ENCODE data around the gene OLFML3. TPM values are rescaled to one million over a fixed set of nuclear protein-coding genes. Genes with fewer than 3 reads are reported as not detected.

OLFML3 gene
- total and polyA plus RNA-seq, 2 of the 8 experiments (the other 6 are each of a cell fraction or from before 2014, with no cell fraction given), result 56.0 to 72.3 TPM

DNA sequence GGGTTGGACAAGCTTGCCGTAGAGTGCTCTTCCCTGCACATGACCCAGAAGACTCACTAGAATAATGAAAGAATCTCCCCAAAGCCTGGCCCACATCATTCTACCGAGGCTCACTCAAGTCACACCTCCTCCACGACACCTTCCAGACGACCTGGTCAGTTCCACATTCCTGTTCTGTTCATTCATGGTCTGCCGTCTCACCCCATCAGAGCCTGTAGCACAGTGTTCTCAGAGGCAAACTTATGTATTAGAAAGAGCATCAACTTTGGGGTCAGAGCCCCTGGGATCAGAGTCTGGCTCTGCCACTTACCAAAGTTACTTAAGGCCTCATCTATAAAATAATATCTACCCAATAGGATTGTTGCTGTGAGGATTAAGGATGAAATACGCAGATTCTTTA lies 7.5 kb downstream of the OLFML3 start:
- CTCF ChIA-PET (ENCODE audit: partially characterized antibody), result interaction anchor here (1.0 kb wide), 1 partner anchor 12 kb away, joined by 3 read pairs; no protein-coding TSS in a partner anchor
- Histone ChIP-seq H3K23ac (ENCODE audit: insufficient read length) (no peak overlapping the region), H2AFZ (ENCODE audit: low read length) (no peak overlapping the region), H3K27ac (ENCODE audit: low read depth, low read length) (no peak overlapping the region), H3K23me2 (ENCODE audit: low read depth, low read length) (peaks cover 2% of the 10 kb centered on the region; the same call in 1 of the 2 replicates), H3K14ac (ENCODE audit: insufficient read length) (no peak overlapping the region), H3K79me2 (ENCODE audit: control insufficient read depth in 1 of 2, insufficient read depth in 2 of 2, low read length in 2 of 2) (no peaks in the 10 kb centered on the region), H2BK12ac (ENCODE audit: low read depth, low read length) (no peak overlapping the region), H4K91ac (replicated peaks; ENCODE audit: insufficient read length, low read length) (no peak overlapping the region), H3K4me3 (ENCODE audit: extremely low read depth in 1 of 4, insufficient read depth in 2 of 4, low read depth in 3 of 4, low read length in 4 of 4) (no peak overlapping the region), H4K20me1 (replicated peaks in 1 of 2; ENCODE audit: control insufficient read depth in 1 of 2, insufficient read depth in 2 of 2, low read length in 2 of 2) (no peaks in the 10 kb centered on the region), H3K4me1 (replicated peaks in 1 of 4; ENCODE audit: control insufficient read depth in 3 of 4, insufficient read depth in 4 of 4, low read length in 3 of 4) (peaks cover 0 to 19% (median 9%) of the 10 kb centered on the region in 4 experiments; a peak in 6 of 7 replicates), H2BK5ac (ENCODE audit: low read depth, low read length) (no peak overlapping the region), H3K18ac (ENCODE audit: extremely low read depth, low read length) (no peak overlapping the region), H4K5ac (ENCODE audit: insufficient read length, low read depth, low read length) (no peak overlapping the region), H4K8ac (ENCODE audit: extremely low read depth, insufficient read depth, low read length) (no peak overlapping the region), H2BK20ac (ENCODE audit: low read length) (no peak overlapping the region), H3K27me3 (replicated peaks in 1 of 4; ENCODE audit: control insufficient read depth in 3 of 4, extremely low read depth in 1 of 4, insufficient read depth in 3 of 4, low read length in 3 of 4) (no peaks in the 10 kb centered on the region), H2BK15ac (ENCODE audit: low read length) (no peak overlapping the region), H3K4ac (replicated peaks; ENCODE audit: insufficient read length, low read depth, low read length) (no peak overlapping the region), H3K4me2 (ENCODE audit: insufficient read depth in 1 of 2, low read depth in 2 of 2, low read length in 2 of 2) (no peak overlapping the region), H2AK5ac (ENCODE audit: low read depth, low read length) (no peak overlapping the region), H3K56ac (replicated peaks; ENCODE audit: insufficient read length, low read depth, low read length) (no peak overlapping the region), H3K9ac (replicated peaks in 1 of 4; ENCODE audit: extremely low read depth in 1 of 4, low read depth in 3 of 4, low read length in 3 of 4) (no peak overlapping the region), H3K9me3 (ENCODE audit: insufficient read depth in 2 of 2, low read depth in 1 of 2, low read length in 1 of 2) (peaks cover 14 to 18% of the 10 kb centered on the region in 2 experiments), H3K79me1 (ENCODE audit: low read depth, low read length) (0 out of 2 replicates have a peak, but pooled peaks cover 2% of the 10 kb centered on the region), H3K36me3 (ENCODE audit: control insufficient read depth in 2 of 4, insufficient read depth in 4 of 4, low read length in 3 of 4) (peaks cover 0 to 3% (median 0%) of the 10 kb centered on the region in 4 experiments; a peak in 2 of 8 replicates), H2BK120ac (replicated peaks; ENCODE audit: low read depth, low read length) (no peak overlapping the region)
- 91% methylated on average over 6 of the region's 6 CpGs; no CpG with 5 or more reads in 1 of the 2 experiments for WGBS, 2 experiments (ENCODE audit: extremely low coverage in 1 of 2, insufficient coverage in 1 of 2, insufficient read length in 1 of 2, insufficient replicate concordance in 2 of 2, low coverage in 1 of 2, low lambda C conversion rate in 2 of 2, missing lambda C conversion rate in 1 of 2)
- POLR2A ChIA-PET (ENCODE audit: partially characterized antibody), result no interaction called here
- FAIRE-seq (no peak), DNase-seq (ENCODE audit: low read depth in 1 of 2, low spot score in 2 of 2) (no peak)
- TF ChIP-seq EZH2 (IDR thresholded peaks at IDR 0.05; ENCODE audit: low read depth, low read length, severe bottlenecking) (no peak), SIRT6 (IDR thresholded peaks at IDR 0.05; ENCODE audit: low read length) (no peak), TAF1 (IDR thresholded peaks at IDR 0.05; ENCODE audit: low read depth, low read length) (no peak), CBX8 (IDR thresholded peaks at IDR 0.05; ENCODE audit: borderline replicate concordance, low read depth, low read length) (no peak), ASH2L (IDR thresholded peaks at IDR 0.05; ENCODE audit: low read length) (no peak), MAFK (IDR thresholded peaks at IDR 0.05; ENCODE audit: low read depth, low read length) (no peak), RAD21 (IDR thresholded peaks at IDR 0.05 in 1 of 2, conservative IDR thresholded peaks at IDR 0.05 in 1 of 2; ENCODE audit: low read depth in 2 of 2, low read length in 2 of 2) (no peak)
- TF ChIP-seq, protein P1, sequence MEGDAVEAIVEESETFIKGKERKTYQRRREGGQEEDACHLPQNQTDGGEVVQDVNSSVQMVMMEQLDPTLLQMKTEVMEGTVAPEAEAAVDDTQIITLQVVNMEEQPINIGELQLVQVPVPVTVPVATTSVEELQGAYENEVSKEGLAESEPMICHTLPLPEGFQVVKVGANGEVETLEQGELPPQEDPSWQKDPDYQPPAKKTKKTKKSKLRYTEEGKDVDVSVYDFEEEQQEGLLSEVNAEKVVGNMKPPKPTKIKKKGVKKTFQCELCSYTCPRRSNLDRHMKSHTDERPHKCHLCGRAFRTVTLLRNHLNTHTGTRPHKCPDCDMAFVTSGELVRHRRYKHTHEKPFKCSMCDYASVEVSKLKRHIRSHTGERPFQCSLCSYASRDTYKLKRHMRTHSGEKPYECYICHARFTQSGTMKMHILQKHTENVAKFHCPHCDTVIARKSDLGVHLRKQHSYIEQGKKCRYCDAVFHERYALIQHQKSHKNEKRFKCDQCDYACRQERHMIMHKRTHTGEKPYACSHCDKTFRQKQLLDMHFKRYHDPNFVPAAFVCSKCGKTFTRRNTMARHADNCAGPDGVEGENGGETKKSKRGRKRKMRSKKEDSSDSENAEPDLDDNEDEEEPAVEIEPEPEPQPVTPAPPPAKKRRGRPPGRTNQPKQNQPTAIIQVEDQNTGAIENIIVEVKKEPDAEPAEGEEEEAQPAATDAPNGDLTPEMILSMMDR (IDR thresholded peaks at IDR 0.05; ENCODE audit: control extremely low read depth in 1 of 3, insufficient read depth in 1 of 3, low read depth in 1 of 3, low read length in 3 of 3), result no peak
- TF ChIP-seq, protein P2, sequence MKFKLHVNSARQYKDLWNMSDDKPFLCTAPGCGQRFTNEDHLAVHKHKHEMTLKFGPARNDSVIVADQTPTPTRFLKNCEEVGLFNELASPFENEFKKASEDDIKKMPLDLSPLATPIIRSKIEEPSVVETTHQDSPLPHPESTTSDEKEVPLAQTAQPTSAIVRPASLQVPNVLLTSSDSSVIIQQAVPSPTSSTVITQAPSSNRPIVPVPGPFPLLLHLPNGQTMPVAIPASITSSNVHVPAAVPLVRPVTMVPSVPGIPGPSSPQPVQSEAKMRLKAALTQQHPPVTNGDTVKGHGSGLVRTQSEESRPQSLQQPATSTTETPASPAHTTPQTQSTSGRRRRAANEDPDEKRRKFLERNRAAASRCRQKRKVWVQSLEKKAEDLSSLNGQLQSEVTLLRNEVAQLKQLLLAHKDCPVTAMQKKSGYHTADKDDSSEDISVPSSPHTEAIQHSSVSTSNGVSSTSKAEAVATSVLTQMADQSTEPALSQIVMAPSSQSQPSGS (IDR thresholded peaks at IDR 0.05; ENCODE audit: low read length), result no peak

Data from H1 (cell line).